GM19351 (cell line): ENCODE data around the gene FCRL4.
A peak's percentile ranks its signal among the peaks of the same experiment; 100 is the strongest.
"Not testable (repeated sequence)": the region's sequence is repeated elsewhere in the genome, so short reads cannot be mapped to it uniquely, and the experiment has no call there.

Source experiments
- ATAC-seq: cut with Tn5 transposase; IDR thresholded peaks from one replicate; pipeline ENCODE4 v1.9.1; 2021; ENCODE audit warnings: mild to moderate bottlenecking, moderate library complexity; ENCODE audit not compliant: unreplicated experiment

Gene FCRL4

DNA sequence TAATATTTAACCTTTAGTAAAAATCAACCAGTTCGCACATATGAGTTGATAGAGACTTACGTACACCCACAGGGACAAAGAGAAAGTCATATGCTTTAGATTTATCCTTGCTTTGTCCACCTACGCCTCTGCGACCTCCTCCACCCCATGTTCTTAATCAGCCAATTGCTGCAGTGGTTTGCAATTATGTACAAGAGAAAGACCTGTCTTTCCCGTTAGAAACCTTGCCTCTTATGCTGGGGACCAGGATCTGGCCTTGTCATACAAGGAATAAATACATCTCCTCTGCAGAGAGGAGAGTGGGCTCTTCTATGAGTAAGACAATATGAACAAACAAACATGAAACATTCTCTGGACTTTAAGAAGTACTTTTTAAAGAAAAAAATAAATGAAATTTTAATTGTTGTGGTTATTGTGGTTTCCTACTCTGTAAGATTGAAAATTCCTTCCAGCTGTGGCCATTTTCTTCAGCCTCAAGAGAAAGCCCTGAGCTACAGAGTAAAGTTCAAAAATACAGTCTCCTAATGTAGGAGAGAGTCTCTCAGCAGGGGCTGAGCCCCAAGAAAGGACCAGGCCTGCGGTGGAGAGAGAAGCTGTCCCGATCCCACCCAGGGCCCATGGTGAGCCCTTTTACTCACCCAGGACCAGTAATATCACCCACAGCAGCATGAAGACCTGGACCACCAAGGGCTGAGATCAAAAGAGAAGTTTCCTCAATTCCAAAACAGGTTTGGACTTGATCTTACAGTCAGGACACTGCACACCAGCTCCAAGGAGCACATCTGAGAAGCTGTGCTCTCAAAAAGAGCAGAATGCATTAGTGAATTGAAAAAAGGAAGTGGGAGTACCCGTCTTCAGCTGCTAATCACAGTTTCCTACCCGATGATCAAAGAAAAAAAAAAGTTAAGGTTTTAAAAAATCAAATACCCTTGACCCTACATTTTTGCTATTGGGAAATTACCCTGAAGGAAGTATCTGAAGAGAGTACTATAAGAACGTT lies 45.9 kb downstream of the FCRL4 start, which contains the start of gene FCRL5:
Gene FCRL5, minus strand, starts transcription at position 822 of the 1,000 bp plus-strand sequence. Its CDS starts 153 bp downstream, at position 669.
- peak; percentile 79 for ATAC-seq

DNA sequence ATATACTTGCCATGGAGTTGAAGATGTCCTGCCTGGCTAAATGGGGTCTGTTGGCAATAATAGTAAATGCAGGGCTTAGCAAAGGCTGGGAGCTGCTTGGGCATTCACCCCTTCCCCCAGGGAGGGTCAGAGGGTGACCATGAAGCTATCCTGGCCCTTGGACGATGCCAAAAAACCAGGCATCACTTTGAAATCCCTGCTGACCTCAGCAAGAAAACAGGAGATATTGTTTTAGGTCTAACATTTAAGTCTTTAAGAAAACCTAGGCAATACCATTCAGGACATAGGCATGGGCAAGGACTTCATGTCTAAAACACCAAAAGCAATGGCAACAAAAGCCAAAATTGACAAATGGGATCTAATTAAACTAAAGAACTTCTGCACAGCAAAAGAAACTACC lies 49.8 kb downstream of the FCRL4 start:
- ATAC-seq = not testable (repeated sequence)

DNA sequence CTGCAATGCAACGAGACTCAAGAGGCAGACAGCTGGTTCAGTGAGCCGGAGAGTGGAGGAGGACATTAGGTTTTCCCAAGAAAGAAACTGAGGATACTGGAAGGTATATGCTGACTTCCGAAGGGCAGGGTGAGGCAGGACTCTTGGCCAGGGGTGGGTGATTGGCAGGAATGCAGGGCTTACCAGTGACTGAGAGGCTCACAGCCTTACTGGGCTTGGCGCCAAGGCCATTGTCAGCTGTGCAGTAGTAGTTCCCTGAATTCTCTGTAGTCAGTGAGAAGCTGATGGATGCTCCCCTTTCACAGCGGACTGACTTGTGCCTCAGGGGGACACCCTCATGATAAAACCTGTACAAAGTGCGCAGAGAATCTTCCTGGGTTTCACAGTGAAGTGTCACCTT lies 55.2 kb downstream of the FCRL4 start:
- no peak for ATAC-seq

DNA sequence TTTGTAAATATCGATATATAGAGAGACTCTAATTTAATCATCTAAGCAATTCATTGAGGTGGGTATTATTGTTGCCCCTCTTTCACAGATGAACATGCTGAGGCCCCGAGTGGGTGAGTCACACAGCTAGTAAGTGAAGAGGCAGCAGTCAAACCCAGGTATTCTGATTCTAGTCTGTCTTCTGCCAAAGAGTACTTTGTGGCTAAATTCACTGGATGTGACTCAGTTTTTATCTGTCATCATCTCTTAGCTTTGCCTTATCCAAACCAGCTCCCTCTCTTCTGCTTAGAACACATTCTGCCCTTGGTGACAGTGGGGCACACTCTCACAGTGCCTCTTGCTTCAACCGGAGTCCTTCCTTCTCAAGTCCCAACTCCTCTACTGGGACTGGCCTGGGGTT lies 57.0 kb downstream of the FCRL4 start:
- ATAC-seq = no peak

DNA sequence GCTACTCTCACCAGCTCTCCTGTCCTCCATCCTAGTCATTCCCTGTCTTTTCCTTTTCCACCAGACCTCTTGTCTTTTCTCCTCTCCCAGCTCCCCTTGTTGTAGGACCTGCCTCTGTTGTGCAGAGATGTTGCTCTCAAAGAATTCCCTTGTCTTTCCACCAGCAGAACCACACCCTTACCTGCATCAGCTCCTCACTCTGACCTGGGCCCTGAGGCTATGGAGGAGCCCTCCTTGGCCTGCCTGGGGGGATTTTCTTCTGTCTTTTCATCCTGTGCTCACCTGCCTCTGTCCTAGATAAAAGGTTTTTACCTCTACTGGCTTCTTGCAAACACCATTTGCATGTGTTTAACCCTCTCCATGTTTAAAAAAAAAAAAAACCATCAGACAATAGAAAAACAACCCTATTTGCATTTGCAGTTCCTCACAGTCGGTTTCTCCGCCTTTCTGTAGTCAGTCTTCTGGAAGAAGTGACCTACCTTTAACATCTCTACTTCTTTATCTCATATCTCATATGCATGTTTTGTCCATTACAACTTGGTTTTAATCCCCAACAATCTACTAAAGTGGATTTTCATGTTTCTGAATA lies 57.6 kb downstream of the FCRL4 start:
- ATAC-seq = no peak

DNA sequence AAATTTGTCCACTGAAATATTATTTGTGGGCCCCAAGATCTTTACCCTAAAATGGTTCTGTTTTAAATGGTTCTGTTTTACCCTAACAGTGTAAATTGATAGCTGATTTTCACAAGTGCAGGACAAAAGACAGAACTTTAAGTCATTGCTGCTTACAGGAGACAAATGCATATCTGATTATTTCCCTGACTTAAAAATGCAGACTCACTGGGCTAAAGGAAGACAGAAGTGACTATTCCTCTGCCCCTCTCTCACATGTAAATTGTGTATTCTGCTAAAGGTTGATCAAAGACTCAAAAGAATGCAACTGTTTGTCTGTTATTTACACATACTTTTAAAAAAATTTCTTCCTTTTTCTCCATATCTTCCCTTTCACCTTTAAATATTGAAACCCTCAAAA lies 58.3 kb downstream of the FCRL4 start:
- no peak for ATAC-seq

DNA sequence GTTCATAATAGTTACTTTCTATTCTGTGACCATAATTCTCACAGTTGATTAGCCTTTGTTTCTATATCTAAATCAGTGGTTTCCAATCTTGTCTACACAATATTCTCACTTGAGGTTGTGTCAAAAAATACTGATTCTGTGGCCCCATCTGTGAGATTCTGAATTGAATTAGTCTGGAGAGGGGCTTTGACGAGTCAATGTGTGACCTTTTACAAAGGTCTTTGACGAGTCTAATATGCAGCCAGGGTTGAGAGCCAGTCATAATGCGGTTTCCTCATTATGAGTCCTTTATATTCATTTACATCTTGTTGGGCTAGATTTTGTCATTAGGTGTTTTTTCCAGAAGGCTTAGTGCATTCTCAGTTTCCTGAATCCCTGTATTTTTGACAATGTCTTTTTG lies 65.3 kb downstream of the FCRL4 start:
- ATAC-seq = no peak

DNA sequence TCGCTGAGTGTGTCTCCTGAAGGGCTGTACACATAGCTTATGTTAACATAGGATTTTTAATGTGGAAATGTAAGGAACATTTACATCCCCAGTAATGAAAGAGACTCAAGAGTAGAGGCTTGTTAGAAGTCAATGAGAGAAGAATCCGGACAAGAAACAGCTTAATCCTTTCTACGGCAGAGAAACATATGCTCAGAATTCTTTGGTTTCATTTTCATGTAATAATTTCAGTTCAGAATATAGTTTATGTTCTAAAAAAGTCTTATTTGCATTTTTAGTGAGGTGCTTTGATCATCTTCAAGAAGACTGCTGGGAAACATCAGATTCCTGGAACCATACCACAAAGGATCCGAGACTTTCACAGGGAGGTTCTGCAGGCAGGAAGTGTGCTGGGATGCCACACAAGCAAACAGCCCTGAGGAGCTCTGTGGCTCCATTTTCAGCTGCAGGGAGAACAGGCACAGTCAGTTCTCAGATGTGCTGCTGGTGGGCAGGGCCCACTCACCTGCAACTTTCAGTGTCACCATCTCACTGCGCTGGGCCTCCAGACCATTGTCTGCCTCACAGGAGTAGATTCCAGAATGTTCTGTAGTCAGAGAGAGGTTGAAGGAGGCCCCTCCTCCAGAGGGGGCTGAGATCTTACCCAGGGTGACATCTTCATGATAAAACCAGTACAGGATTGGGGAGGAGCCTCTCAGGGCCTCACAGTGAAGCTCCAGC lies 74.0 kb downstream of the FCRL4 start:
- ATAC-seq = peak; percentile 78
